Nephron (organoid): ENCODE data around the gene PSEN2.
A peak's percentile ranks its signal among the peaks of the same experiment; 100 is the strongest.

Experiments
- H3K27ac Mint-ChIP-seq, 3 experiments: 2 replicates each; pipeline ENCODE4 v1.8.0; 2020; ENCODE audit warnings: mixed read lengths in 3 of 3, mild to moderate bottlenecking in 2 of 3, moderate library complexity in 1 of 3
- H3K27me3 Mint-ChIP-seq: 2 replicates; pipeline ENCODE4 v1.8.0; 2021; ENCODE audit warnings: low read depth, mild to moderate bottlenecking, moderate library complexity, mixed read lengths
- H3K36me3 Mint-ChIP-seq: 2 replicates; pipeline ENCODE4 v1.8.0; 2020; ENCODE audit warnings: low read depth, mixed read lengths
- H3K4me1 Mint-ChIP-seq: 2 replicates; pipeline ENCODE4 v1.8.0; 2020; ENCODE audit warnings: mixed read lengths
- H3K4me3 Mint-ChIP-seq, 3 experiments: 2 replicates each; pipeline ENCODE4 v1.8.0; 2020; ENCODE audit warnings: mild to moderate bottlenecking in 3 of 3, mixed read lengths in 3 of 3, moderate library complexity in 2 of 3
- H3K9me3 Mint-ChIP-seq: 2 replicates; pipeline ENCODE4 v1.8.0; 2020; ENCODE audit warnings: mixed read lengths
- CTCF ChIP-seq, 3 experiments: fragments of 200-600 bp; sonication (generic); IDR thresholded peaks; one replicate each; pipeline ENCODE4 v1.5.0; 2021; ENCODE audit warnings: antibody characterized with exemption in 3 of 3; ENCODE audit not compliant: unreplicated experiment in 3 of 3

PSEN2 gene

GRCh38 chr1:226908913-226909312 is 38.5 kb downstream of the PSEN2 start:
- Mint-ChIP-seq H3K27me3 (no peaks in the 10 kb centered on the region), H3K9me3 (no peaks in the 10 kb centered on the region), H3K27ac (no peak overlapping the region), H3K4me1 (peaks cover 4% of the 10 kb centered on the region), H3K36me3 (peaks cover 4% of the 10 kb centered on the region), H3K4me3 (no peak overlapping the region)
- TF ChIP-seq CTCF (IDR thresholded peaks at IDR 0.05; ENCODE audit: unreplicated experiment in 3 of 3): no peak

- Mint-ChIP-seq H3K4me1 (no peaks in the 10 kb centered on the region), H3K36me3 (peaks cover 4% of the 10 kb centered on the region), H3K9me3 (no peaks in the 10 kb centered on the region), H3K27ac (no peak overlapping the region), H3K27me3 (no peaks in the 10 kb centered on the region), H3K4me3 (no peak overlapping the region)
- TF ChIP-seq CTCF (IDR thresholded peaks at IDR 0.05; ENCODE audit: unreplicated experiment in 3 of 3): peak; percentile 34 to 54 (median 39)
Observed at GRCh38 chr1:226912587-226913176, 42.3 kb downstream of the PSEN2 start.

- Mint-ChIP-seq H3K27me3 (no peaks in the 10 kb centered on the region), H3K4me3 (no peak overlapping the region), H3K36me3 (peaks cover 16% of the 10 kb centered on the region), H3K27ac (no peak overlapping the region), H3K9me3 (no peaks in the 10 kb centered on the region), H3K4me1 (no peaks in the 10 kb centered on the region)
- TF ChIP-seq CTCF (IDR thresholded peaks at IDR 0.05; ENCODE audit: unreplicated experiment in 3 of 3): no peak
Observed at GRCh38 chr1:226915672-226915995, 45.2 kb downstream of the PSEN2 start.

- H3K4me1 Mint-ChIP-seq: no peaks in the 10 kb centered on the region
- no peak for TF ChIP-seq CTCF (IDR thresholded peaks at IDR 0.05; ENCODE audit: unreplicated experiment in 3 of 3)
- H3K4me3 Mint-ChIP-seq: no peak overlapping the region
- no peaks in the 10 kb centered on the region for H3K27me3 Mint-ChIP-seq
- H3K27ac Mint-ChIP-seq: no peak overlapping the region
- no peaks in the 10 kb centered on the region for H3K9me3 Mint-ChIP-seq
- peaks cover 16% of the 10 kb centered on the region for H3K36me3 Mint-ChIP-seq
Observed at GRCh38 chr1:226916497-226916896, 46.1 kb downstream of the PSEN2 start.

GRCh38 chr1:226919587-226919986 is 49.2 kb downstream of the PSEN2 start:
- Mint-ChIP-seq H3K36me3 (peaks cover 22% of the 10 kb centered on the region), H3K4me1 (no peaks in the 10 kb centered on the region), H3K27ac (no peak overlapping the region), H3K9me3 (no peaks in the 10 kb centered on the region), H3K27me3 (no peaks in the 10 kb centered on the region), H3K4me3 (no peak overlapping the region)
- TF ChIP-seq CTCF (IDR thresholded peaks at IDR 0.05; ENCODE audit: unreplicated experiment in 3 of 3): no peak

- H3K27me3 Mint-ChIP-seq: no peaks in the 10 kb centered on the region
- H3K4me3 Mint-ChIP-seq: no peak overlapping the region
- no peak overlapping the region for H3K27ac Mint-ChIP-seq
- H3K4me1 Mint-ChIP-seq: no peaks in the 10 kb centered on the region
- no peak for TF ChIP-seq CTCF (IDR thresholded peaks at IDR 0.05; ENCODE audit: unreplicated experiment in 3 of 3)
- no peaks in the 10 kb centered on the region for H3K9me3 Mint-ChIP-seq
- peaks cover 22% of the 10 kb centered on the region for H3K36me3 Mint-ChIP-seq
Observed at GRCh38 chr1:226919995-226920394, 49.6 kb downstream of the PSEN2 start.
